DND-41 (cell line): ENCODE measurements around the gene GHRL.

Experiments
- EZH2 ChIP-seq: IDR thresholded peaks from 3 replicates; pipeline ENCODE4 v1.6.1; 2012; ENCODE audit warnings: borderline replicate concordance, low read depth, mild to moderate bottlenecking, moderate library complexity, low read length, inconsistent platforms; ENCODE audit not compliant: severe bottlenecking
- TF ChIP-seq, protein P1 (sequence below): IDR thresholded peaks from 2 replicates; pipeline ENCODE4 v1.5.1; 2012; ENCODE audit warnings: borderline replicate concordance, low read length, moderate library complexity, mild to moderate bottlenecking; ENCODE audit not compliant: poor library complexity, severe bottlenecking; ENCODE audit errors: extremely low read depth

DNA sequence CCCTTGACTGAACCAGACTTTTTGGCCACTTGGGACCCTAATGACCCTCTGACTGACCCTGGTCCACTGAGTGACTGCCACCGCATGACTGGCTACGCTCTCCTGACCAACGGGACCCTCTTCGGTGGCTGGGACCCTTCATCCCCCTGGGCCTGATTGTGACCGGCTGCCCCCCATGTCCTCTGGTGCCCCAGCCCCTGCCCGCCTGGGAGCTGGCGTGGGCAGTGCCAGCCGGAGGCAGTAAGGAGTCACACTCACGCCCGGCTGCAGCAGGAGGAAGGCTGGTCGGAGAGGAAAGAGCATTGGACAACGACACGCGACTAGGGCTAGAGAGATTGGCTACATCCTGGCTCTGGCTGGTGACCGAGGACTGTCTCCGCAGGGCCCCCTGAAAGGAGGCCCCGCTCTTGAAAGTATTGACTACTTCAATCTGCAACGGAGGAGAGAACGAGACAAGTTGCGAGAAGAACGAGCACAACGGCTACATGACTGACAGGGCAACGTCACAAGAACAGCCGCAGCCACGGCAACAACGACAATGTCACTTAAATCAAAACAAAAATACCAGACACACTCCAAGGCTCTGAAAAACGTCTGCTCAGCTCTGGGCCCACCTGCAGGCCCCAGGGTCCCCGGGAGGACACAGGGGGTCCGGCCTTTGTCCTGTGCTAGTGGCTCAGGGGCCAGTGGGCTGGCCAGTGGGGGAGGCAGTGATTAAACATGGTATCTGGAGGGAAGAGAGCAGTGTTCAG is 43.3 kb upstream of the GHRL start:
- TF ChIP-seq, protein P1, sequence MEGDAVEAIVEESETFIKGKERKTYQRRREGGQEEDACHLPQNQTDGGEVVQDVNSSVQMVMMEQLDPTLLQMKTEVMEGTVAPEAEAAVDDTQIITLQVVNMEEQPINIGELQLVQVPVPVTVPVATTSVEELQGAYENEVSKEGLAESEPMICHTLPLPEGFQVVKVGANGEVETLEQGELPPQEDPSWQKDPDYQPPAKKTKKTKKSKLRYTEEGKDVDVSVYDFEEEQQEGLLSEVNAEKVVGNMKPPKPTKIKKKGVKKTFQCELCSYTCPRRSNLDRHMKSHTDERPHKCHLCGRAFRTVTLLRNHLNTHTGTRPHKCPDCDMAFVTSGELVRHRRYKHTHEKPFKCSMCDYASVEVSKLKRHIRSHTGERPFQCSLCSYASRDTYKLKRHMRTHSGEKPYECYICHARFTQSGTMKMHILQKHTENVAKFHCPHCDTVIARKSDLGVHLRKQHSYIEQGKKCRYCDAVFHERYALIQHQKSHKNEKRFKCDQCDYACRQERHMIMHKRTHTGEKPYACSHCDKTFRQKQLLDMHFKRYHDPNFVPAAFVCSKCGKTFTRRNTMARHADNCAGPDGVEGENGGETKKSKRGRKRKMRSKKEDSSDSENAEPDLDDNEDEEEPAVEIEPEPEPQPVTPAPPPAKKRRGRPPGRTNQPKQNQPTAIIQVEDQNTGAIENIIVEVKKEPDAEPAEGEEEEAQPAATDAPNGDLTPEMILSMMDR, result no peak
- TF ChIP-seq EZH2, result no peak
